K562 (cell line): Measurements from ENCODE around the gene SULT6B1. TPM values are rescaled to one million over a fixed set of nuclear protein-coding genes. Genes with fewer than 3 reads are reported as not detected.

Experiments
- CBFA2T2 ChIP-seq: fragments of 450-650 bp; conservative IDR thresholded peaks from 2 replicates; pipeline ENCODE4 v1.6.1; 2017; ENCODE audit warnings: mild to moderate bottlenecking
- CEBPZ ChIP-seq: fragments of 150-350 bp; IDR thresholded peaks from 2 replicates; pipeline ENCODE4 v1.6.1; 2014; ENCODE audit warnings: low read depth, mild to moderate bottlenecking, low read length, borderline replicate concordance
- E2F3 ChIP-seq: fragments of 250-450 bp; sonication (Bioruptor Pico); IDR thresholded peaks from 2 replicates; pipeline ENCODE4 v1.4.0; 2020; ENCODE audit warnings: mild to moderate bottlenecking
- FIP1L1 ChIP-seq: fragments of 200-400 bp; formaldehyde crosslinking; IDR thresholded peaks from 2 replicates; pipeline ENCODE4 v1.6.1; 2018; ENCODE audit warnings: mild to moderate bottlenecking, low read depth, low read length; ENCODE audit not compliant: poor library complexity, severe bottlenecking
- KAT2B ChIP-seq: IDR thresholded peaks from one replicate; pipeline ENCODE4 v1.6.1; 2012; ENCODE audit warnings: low read depth, mild to moderate bottlenecking, control low read depth, inconsistent platforms, low read length, moderate library complexity
- MED1 ChIP-seq: sonication (generic); formaldehyde crosslinking; IDR thresholded peaks from 2 replicates; pipeline ENCODE4 v1.8.1; 2023; ENCODE audit warnings: missing genetic modification reagents, borderline replicate concordance
- MGA ChIP-seq: fragments of 450-650 bp; IDR thresholded peaks from 2 replicates; pipeline ENCODE4 v1.6.1; 2016; ENCODE audit warnings: mild to moderate bottlenecking, moderate library complexity
- NR4A1 ChIP-seq, 2 experiments: fragments of 250-450 bp in 1 of 2; fragments of 450-650 bp in 1 of 2; sonication (Bioruptor Pico) in 1 of 2; IDR thresholded peaks; 2 replicates each; pipeline versions ENCODE4 v1.4.0 to v1.6.1; 2016 to 2020; ENCODE audit warnings: mild to moderate bottlenecking in 2 of 2, missing compliant biosample characterization in 1 of 2, missing genetic modification characterization in 1 of 2, moderate library complexity in 1 of 2
- RBM22 ChIP-seq: fragments of 200-400 bp; formaldehyde crosslinking; IDR thresholded peaks from 2 replicates; pipeline ENCODE4 v1.6.1; 2018; ENCODE audit warnings: low read length, low read depth; ENCODE audit not compliant: poor library complexity, severe bottlenecking
- SRF ChIP-seq, 2 experiments: fragments of 250-450, 450-650 bp in 1 of 2; sonication (Bioruptor Pico) in 1 of 2; sonication (generic) in 1 of 2; formaldehyde crosslinking; IDR thresholded peaks; 2 replicates each; pipeline versions ENCODE4 v1.5.0 to v1.5.1; 2020 to 2022; ENCODE audit warnings: mild to moderate bottlenecking in 1 of 2, missing genetic modification reagents in 1 of 2
- ZKSCAN3 ChIP-seq: fragments of 250-450 bp; sonication (Bioruptor Pico); IDR thresholded peaks from 2 replicates; pipeline ENCODE4 v1.4.0; 2020
- polyA plus RNA-seq, 8 experiments: library from polyadenylated mRNA; depleted of rRNA in 4 of 8; stranded (reverse) in 5 of 8; unstranded in 3 of 8; fragments of >200 nt; fragmentation: Nextera tagmentation in 2 of 8; fragmentation: Illumina TruSeq in 1 of 8; extraction: Ambion mirVana in 2 of 8; extraction: Trizol in 1 of 8; gene quantifications; 2 replicates each; pipeline versions ENCODE4 v1.2.1 to v1.2.3, GENCODE V29; 2011 to 2014; ENCODE audit warnings: inconsistent platforms in 1 of 8, missing spikeins in 1 of 8
- total RNA-seq, 7 experiments: library from RNA; depleted of rRNA in 6 of 7; stranded (reverse); fragments of >200 nt in 6 of 7; fragmentation: Illumina TruSeq in 2 of 7; extraction: Trizol in 2 of 7; gene quantifications; 2 replicates each; pipeline versions ENCODE4 v1.2.1 to v1.2.3, GENCODE V29; 2011 to 2021; ENCODE audit warnings: low replicate concordance in 1 of 7

SULT6B1 gene
- total and polyA plus RNA-seq, 9 of the 15 experiments (the other 6 are each of a cell fraction or from before 2014, with no cell fraction given) = not detected

GRCh38 chr2:37196320-37197195 is 8.1 kb upstream of the SULT6B1 start, which contains the start of gene CEBPZOS (continued):
- 0 out of 2 replicates have a peak, but pooled peaks have one; percentile 60 for TF ChIP-seq NR4A1 (CRISPR knock-in tag; IDR thresholded peaks at IDR 0.05)
- no peak; the same call in 1 of the 2 replicates for TF ChIP-seq NR4A1 (tag; IDR thresholded peaks at IDR 0.05)
- TF ChIP-seq ZKSCAN3 (CRISPR knock-in tag) = no peak
- peak; percentile 80 for TF ChIP-seq FIP1L1
- no peak for TF ChIP-seq CBFA2T2
- 0 out of 4 replicates have a peak, but pooled peaks of 1 of the 2 experiments have one; percentile 47 for TF ChIP-seq SRF (CRISPR knock-in tag; IDR thresholded peaks at IDR 0.05)
- TF ChIP-seq E2F3 (CRISPR knock-in tag) = peak; percentile 81; the same call in 1 of the 2 replicates
- no peak for TF ChIP-seq CEBPZ
- no peak for TF ChIP-seq MED1 (CRISPR knock-in tag)
- no peak for TF ChIP-seq KAT2B
- TF ChIP-seq MGA = peak; percentile 96
- no peak for TF ChIP-seq RBM22
